ENCODE data around the gene ARHGAP42. TPM values are rescaled to one million over a fixed set of nuclear protein-coding genes. Genes with fewer than 3 reads are reported as not detected.

Gene ARHGAP42
- total and polyA plus RNA-seq, 2 of the 4 experiments (the other 2 are of a cell fraction): 2.9 to 7.3 TPM

GRCh38 chr11:100671471-100671870 lies 15.6 kb upstream of the ARHGAP42 start:
- peak overlapping the region in 1 of 2 experiments; percentile 54; a peak in 1 of 4 replicates for H4K8ac ChIP-seq (ENCODE audit: low read depth in 2 of 2, low read length in 2 of 2)
- ATAC-seq (ENCODE audit: low read depth) (no peak), DNase-seq (peak; percentile 44)
- H2AK5ac ChIP-seq (ENCODE audit: low read depth, low read length): no peak overlapping the region
- peaks cover 6% of the 10 kb centered on the region for H3K4me1 ChIP-seq (ENCODE audit: control insufficient read depth, insufficient read depth, low read length)
- no peak overlapping the region for H3K4me3 ChIP-seq (ENCODE audit: insufficient read depth, low read depth, low read length)
- intact Hi-C loops (cut with micrococcal nuclease) (loop anchor here (5.0 kb wide), 1 partner anchor 34 kb away; no protein-coding TSS in a partner anchor), in situ Hi-C loops (cut with MboI; ENCODE audit: low sequenced_read_pairs) (no loop called here), dilution Hi-C loops (cut with HindIII; ENCODE audit: low sequenced_read_pairs, unreplicated experiment) (no loop called here)
- H3K9me3 ChIP-seq (ENCODE audit: control insufficient read depth, insufficient read depth, low read length): no peaks in the 10 kb centered on the region
- BruUV-seq (replicated peaks): no TSS peak
- no peaks in the 10 kb centered on the region for H3K79me1 ChIP-seq (ENCODE audit: low read depth in 1 of 2, low read length in 2 of 2)
- no peak overlapping the region for H3K9ac ChIP-seq (ENCODE audit: low read depth, low read length)
- peak overlapping the region; percentile 14; the same call in 1 of the 2 replicates for H2BK20ac ChIP-seq (ENCODE audit: low read depth, low read length)
- no peak overlapping the region for H4K91ac ChIP-seq (ENCODE audit: insufficient read depth, low read depth, low read length)
- H4K5ac ChIP-seq (ENCODE audit: low read depth, low read length): no peak overlapping the region; the same call in 1 of the 2 replicates
- H2BK15ac ChIP-seq (ENCODE audit: low read depth, low read length): no peak overlapping the region
- peak overlapping the region; percentile 84; the same call in 1 of the 2 replicates for H3K18ac ChIP-seq (ENCODE audit: low read depth, low read length)
- H2AFZ ChIP-seq (replicated peaks; ENCODE audit: low read length, poor library complexity): no peak overlapping the region
- H2AK9ac ChIP-seq (replicated peaks; ENCODE audit: low read depth, low read length, poor library complexity): no peak overlapping the region
- ChIA-PET CTCF (interaction anchor here (0.6 to 0.8 kb wide), 2 partner anchors 16 to 276 kb away, joined by 3 to 4 read pairs; no protein-coding TSS in a partner anchor), POLR2A (ENCODE audit: unreplicated experiment) (interaction anchor here (0.6 kb wide), 1 partner anchor 206 kb away, joined by 4 read pairs; no protein-coding TSS in a partner anchor)
- TF ChIP-seq CTCF (conservative IDR thresholded peaks at IDR 0.05; ENCODE audit: low read depth, low read length) (no peak), NFE2L2 (IDR thresholded peaks at IDR 0.05; ENCODE audit: low read depth, low read length) (no peak), MAFK (IDR thresholded peaks at IDR 0.05; ENCODE audit: low read depth, low read length) (no peak), POLR2A (IDR thresholded peaks at IDR 0.05; ENCODE audit: low read depth, low read length) (no peak), RFX5 (IDR thresholded peaks at IDR 0.05; ENCODE audit: low read depth, low read length) (no peak), ELK1 (IDR thresholded peaks at IDR 0.05; ENCODE audit: borderline replicate concordance, low read depth, low read length) (no peak), MAZ (IDR thresholded peaks at IDR 0.05; ENCODE audit: borderline replicate concordance, low read depth, low read length) (no peak), CHD1 (IDR thresholded peaks at IDR 0.05; ENCODE audit: low read depth, low read length) (no peak), MXI1 (IDR thresholded peaks at IDR 0.05; ENCODE audit: borderline replicate concordance, low read depth, low read length) (no peak)
- no peaks in the 10 kb centered on the region for H4K20me1 ChIP-seq (ENCODE audit: insufficient read depth, low read length)
- no peak overlapping the region for H3K23ac ChIP-seq (ENCODE audit: low read depth, low read length)
- no peak overlapping the region for H3K4ac ChIP-seq (ENCODE audit: low read depth, low read length)
- H2BK5ac ChIP-seq (ENCODE audit: low read depth, low read length, poor library complexity, severe bottlenecking): peak overlapping the region; percentile 20
- 70% methylated on average over 2 of the region's 6 CpGs; no CpG with 5 or more reads in 1 of the 2 experiments for WGBS, 2 experiments (ENCODE audit: extremely low coverage in 2 of 2, insufficient read length in 1 of 2)
- H3K14ac ChIP-seq (replicated peaks; ENCODE audit: low read depth, low read length): no peak overlapping the region
- no peaks in the 10 kb centered on the region for H3K27me3 ChIP-seq (ENCODE audit: control insufficient read depth, insufficient read depth, low read length)
- H3K56ac ChIP-seq (ENCODE audit: extremely low read depth, insufficient read depth, low read length): no peak overlapping the region
- peak overlapping the region; percentile 40; the same call in 1 of the 2 replicates for H3K4me2 ChIP-seq (ENCODE audit: low read depth, low read length)
- H2BK120ac ChIP-seq (ENCODE audit: low read depth, low read length): peak overlapping the region; percentile 85
- H3K9me1 ChIP-seq (ENCODE audit: insufficient read depth, low read length): peaks cover 9% of the 10 kb centered on the region
- H3K36me3 ChIP-seq (ENCODE audit: control insufficient read depth, insufficient read depth, low read length): no peaks in the 10 kb centered on the region
- no peak overlapping the region for H3K27ac ChIP-seq (ENCODE audit: insufficient read depth, low read length)

Data from IMR-90 (cell line).